Calu3 (cell line): ENCODE measurements around the gene SPATC1L. TPM values are rescaled to one million over a fixed set of nuclear protein-coding genes. Genes with fewer than 3 reads are reported as not detected.

Experiments
- BruUV-seq: library from RNA; stranded (reverse); fragments of 400-500 nt; replicated peaks from 2 replicates; lab custom pipeline; 2021; lab: Mats Ljungman, UMichigan
- CTCF ChIA-PET: fragments of 300-600 bp; sonication (Branson Sonifier 250); formaldehyde crosslinking; loops from one replicate; lab custom pipeline; 2022; ENCODE audit warnings: antibody characterized with exemption; lab: Charles Lee
- DNase-seq: peaks from one replicate; pipeline ENCODE4 v3.0.0; 2022
- H3K27ac Mint-ChIP-seq: one replicate; pipeline ENCODE4 v1.8.0; 2022; ENCODE audit warnings: mixed read lengths; ENCODE audit not compliant: unreplicated experiment
- H3K27me3 Mint-ChIP-seq: one replicate; pipeline ENCODE4 v1.8.0; 2022; ENCODE audit warnings: mixed read lengths; ENCODE audit not compliant: unreplicated experiment
- H3K36me3 Mint-ChIP-seq: one replicate; pipeline ENCODE4 v1.8.0; 2022; ENCODE audit warnings: mild to moderate bottlenecking, moderate library complexity, mixed read lengths; ENCODE audit not compliant: insufficient read depth, unreplicated experiment
- H3K4me1 Mint-ChIP-seq: one replicate; pipeline ENCODE4 v1.8.0; 2022; ENCODE audit warnings: mild to moderate bottlenecking, low read depth, mixed read lengths; ENCODE audit not compliant: unreplicated experiment
- H3K4me3 Mint-ChIP-seq: one replicate; pipeline ENCODE4 v1.8.0; 2022; ENCODE audit warnings: mild to moderate bottlenecking, low read depth, moderate library complexity, mixed read lengths; ENCODE audit not compliant: unreplicated experiment
- H3K9me3 Mint-ChIP-seq: one replicate; pipeline ENCODE4 v1.8.0; 2022; ENCODE audit warnings: low read depth, mixed read lengths; ENCODE audit not compliant: unreplicated experiment
- CTCF ChIP-seq: fragments of 200-600 bp; IDR thresholded peaks from one replicate; pipeline ENCODE4 v1.8.0; 2022; ENCODE audit warnings: antibody characterized with exemption; ENCODE audit not compliant: unreplicated experiment
- intact Hi-C: fragments of 100-400 bp; cut with micrococcal nuclease; formaldehyde crosslinking; loops from one replicate; pipeline ENCODE4 v1.10.0; 2022; ENCODE audit not compliant: unreplicated experiment
- total RNA-seq: library from RNA; stranded (reverse); gene quantifications from 2 replicates; pipeline ENCODE4 v1.2.3, GENCODE V29; 2022

The SPATC1L gene
- total RNA-seq, 1 experiment from 2014 or later: 4.4 TPM

GRCh38 chr21:46117586-46118315 is 66.5 kb downstream of the SPATC1L start:
- H3K36me3 Mint-ChIP-seq: no peaks in the 10 kb centered on the region
- CTCF ChIA-PET: interaction anchor here (0.6 kb wide), 1 partner anchor 88 kb away, joined by 3 read pairs; no protein-coding TSS in a partner anchor
- BruUV-seq: no TSS peak
- no peak overlapping the region for H3K27ac Mint-ChIP-seq
- no peaks in the 10 kb centered on the region for H3K4me1 Mint-ChIP-seq
- H3K9me3 Mint-ChIP-seq: no peaks in the 10 kb centered on the region
- H3K4me3 Mint-ChIP-seq: no peak overlapping the region
- DNase-seq: no peak
- no peak for TF ChIP-seq CTCF
- H3K27me3 Mint-ChIP-seq: no peaks in the 10 kb centered on the region
- intact Hi-C loops: no loop called here

- Mint-ChIP-seq H3K27me3 (no peaks in the 10 kb centered on the region), H3K9me3 (no peaks in the 10 kb centered on the region), H3K4me3 (no peak overlapping the region), H3K4me1 (no peaks in the 10 kb centered on the region), H3K27ac (no peak overlapping the region), H3K36me3 (no peaks in the 10 kb centered on the region)
- BruUV-seq: no TSS peak
- no peak for DNase-seq
- CTCF ChIA-PET: interaction anchor here (0.6 to 0.9 kb wide), 2 partner anchors 87 to 650 kb away, joined by 3 to 4 read pairs; no protein-coding TSS in a partner anchor
- intact Hi-C loops: no loop called here
- no peak for TF ChIP-seq CTCF
These were observed 67.3 kb downstream of the SPATC1L start for GRCh38 chr21:46116776-46117585.

DNA sequence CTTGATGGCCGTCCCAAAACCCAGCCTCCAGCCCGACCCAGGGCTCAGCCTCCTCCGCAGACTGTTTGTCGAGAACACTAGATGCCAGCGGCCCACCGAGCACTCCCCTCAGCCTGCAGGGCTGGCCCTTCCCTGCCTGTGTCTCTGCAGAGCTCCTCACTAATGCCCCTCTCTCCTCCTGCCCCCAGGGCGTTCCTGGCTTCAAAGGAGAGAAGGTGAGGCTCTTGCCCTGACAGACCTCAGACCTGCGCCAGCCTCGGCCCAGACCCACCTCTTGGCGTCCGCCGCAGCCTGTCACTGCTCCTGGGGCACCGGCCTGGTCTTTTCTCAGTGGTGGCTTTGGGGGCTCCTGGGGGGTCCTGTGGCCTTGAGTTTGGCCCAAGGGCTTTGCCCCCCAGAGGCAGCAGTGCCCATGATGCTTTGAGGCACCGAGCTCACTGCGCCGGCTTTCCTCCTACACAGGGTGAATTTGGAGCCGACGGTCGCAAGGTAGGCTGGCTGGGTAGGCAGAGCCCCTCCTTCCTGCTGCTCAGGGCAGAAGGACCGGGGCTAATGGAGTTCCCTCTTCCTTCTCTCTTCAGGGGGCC is 68.0 kb downstream of the SPATC1L start:
- no peak for TF ChIP-seq CTCF
- H3K4me3 Mint-ChIP-seq: no peak overlapping the region
- no peaks in the 10 kb centered on the region for H3K9me3 Mint-ChIP-seq
- intact Hi-C loops: no loop called here
- no peaks in the 10 kb centered on the region for H3K27me3 Mint-ChIP-seq
- no peak for DNase-seq
- H3K36me3 Mint-ChIP-seq: no peaks in the 10 kb centered on the region
- no peak overlapping the region for H3K27ac Mint-ChIP-seq
- no peaks in the 10 kb centered on the region for H3K4me1 Mint-ChIP-seq
- no TSS peak for BruUV-seq
- CTCF ChIA-PET: interaction anchor here (0.9 kb wide), 1 partner anchor 650 kb away, joined by 4 read pairs; no protein-coding TSS in a partner anchor

GRCh38 chr21:46115441-46116188 is 68.6 kb downstream of the SPATC1L start:
- CTCF ChIA-PET: interaction anchor here (0.9 kb wide), 1 partner anchor 649 kb away, joined by 4 read pairs; no protein-coding TSS in a partner anchor
- Mint-ChIP-seq H3K27ac (no peak overlapping the region), H3K27me3 (no peaks in the 10 kb centered on the region), H3K4me3 (no peak overlapping the region), H3K9me3 (no peaks in the 10 kb centered on the region), H3K4me1 (no peaks in the 10 kb centered on the region), H3K36me3 (no peaks in the 10 kb centered on the region)
- BruUV-seq: no TSS peak
- intact Hi-C loops: no loop called here
- DNase-seq: no peak
- no peak for TF ChIP-seq CTCF
